Measurements from ENCODE around the gene SLC35E1.

GRCh38 chr19:16618248-16618647, 46.0 kb upstream of the SLC35E1 start:
- TF ChIP-seq CTCF (IDR thresholded peaks at IDR 0.05; ENCODE audit: low read length) (no peak), EZH2 (optimal IDR thresholded peaks at IDR 0.05; ENCODE audit: low read depth, low read length) (no peak), EZH2phosphoT487 (IDR thresholded peaks at IDR 0.05; ENCODE audit: low read length) (no peak)

Measured in MM.1S (cell line).